Neural progenitor cell (in vitro differentiated cells): ENCODE data around the gene CC2D2B.

Source experiments
- CTCF ChIP-seq: fragments of 200-600 bp; sonication (generic); IDR thresholded peaks from 2 replicates; pipeline ENCODE4 v1.5.1; 2017; ENCODE audit warnings: antibody characterized with exemption, mild to moderate bottlenecking
- EZH2 ChIP-seq: fragments of 200-600 bp; sonication (generic); IDR thresholded peaks from 2 replicates; pipeline ENCODE4 v1.6.1; 2017; ENCODE audit warnings: antibody characterized with exemption, mild to moderate bottlenecking, moderate library complexity
- EZH2phosphoT487 ChIP-seq: fragments of 200-600 bp; sonication (generic); IDR thresholded peaks from 2 replicates; pipeline ENCODE4 v1.6.1; 2017; ENCODE audit warnings: antibody characterized with exemption

- no peak for TF ChIP-seq CTCF
- TF ChIP-seq EZH2 = no peak
- TF ChIP-seq EZH2phosphoT487 = no peak
Measured at GRCh38 chr10:95873139-95873538, 34.6 kb upstream of the CC2D2B start.
